GM12873 (cell line): Measurements from ENCODE around the gene SLC26A1.

Experiments
- CTCF ChIP-seq: IDR thresholded peaks from 2 replicates; pipeline ENCODE4 v1.5.1; 2012; ENCODE audit warnings: low read depth, mild to moderate bottlenecking, moderate library complexity, low read length, control low read depth; ENCODE audit not compliant: insufficient read depth; ENCODE audit errors: missing control alignments

Gene SLC26A1

GRCh38 chr4:997375-998071, 4.3 kb upstream of the SLC26A1 start:
- TF ChIP-seq CTCF: no peak

GRCh38 chr4:996997-997374, 3.8 kb upstream of the SLC26A1 start:
- TF ChIP-seq CTCF: no peak

GRCh38 chr4:996030-996996, 3.1 kb upstream of the SLC26A1 start:
- no peak for TF ChIP-seq CTCF

GRCh38 chr4:995311-996026, 2.3 kb upstream of the SLC26A1 start:
- peak; percentile 9 for TF ChIP-seq CTCF

GRCh38 chr4:992297-993110, 700 bp downstream of the SLC26A1 start:
- TF ChIP-seq CTCF: no peak

- no peak for TF ChIP-seq CTCF
Observed at GRCh38 chr4:991451-992296, 1.5 kb downstream of the SLC26A1 start.
